HG03565 (cell line): ENCODE data around the gene ZNF789.
"Not testable (repeated sequence)": the region's sequence is repeated elsewhere in the genome, so short reads cannot be mapped to it uniquely, and the experiment has no call there.

ENCODE experiments used
- ATAC-seq: cut with Tn5 transposase; IDR thresholded peaks from one replicate; pipeline ENCODE4 v1.9.1; 2021; ENCODE audit warnings: mild to moderate bottlenecking, moderate library complexity; ENCODE audit not compliant: unreplicated experiment

The ZNF789 gene

GRCh38 chr7:99472561-99473314 lies at the start of gene ZNF789:
Gene ZNF789, plus strand, starts transcription at chr7:99472890. Its CDS starts 3,567 bp downstream, at chr7:99476457.
- ATAC-seq = peak; percentile 84

- no peak for ATAC-seq
Observed at GRCh38 chr7:99424932-99425730, 47.6 kb upstream of the ZNF789 start.

GRCh38 chr7:99428972-99429566 lies 43.6 kb upstream of the ZNF789 start:
- ATAC-seq = no peak

GRCh38 chr7:99429756-99430155 lies 42.9 kb upstream of the ZNF789 start:
- ATAC-seq = no peak

- not testable (repeated sequence) for ATAC-seq
Observed at GRCh38 chr7:99431756-99432540, 40.7 kb upstream of the ZNF789 start.

GRCh38 chr7:99433158-99433557 lies 39.5 kb upstream of the ZNF789 start:
- no peak for ATAC-seq

- ATAC-seq = no peak
Observed at GRCh38 chr7:99437946-99438572, 34.6 kb upstream of the ZNF789 start.

- peak; percentile 90 for ATAC-seq
Observed at GRCh38 chr7:99438573-99439480, 33.9 kb upstream of the ZNF789 start, which contains the start of the genes CPSF4 and PTCD1. Gene CPSF4, plus strand, starts transcription at chr7:99438943. Its CDS starts 140 bp downstream, at chr7:99439083. Gene PTCD1, minus strand, starts transcription at chr7:99438798. Its CDS starts 3,556 bp downstream, at chr7:99435242.

- no peak for ATAC-seq
Observed at GRCh38 chr7:99440195-99440594, 32.5 kb upstream of the ZNF789 start.

GRCh38 chr7:99446096-99446495 lies 26.6 kb upstream of the ZNF789 start:
- ATAC-seq = no peak

- no peak for ATAC-seq
Observed at GRCh38 chr7:99447943-99448342, 24.7 kb upstream of the ZNF789 start.

- ATAC-seq = no peak
Observed at GRCh38 chr7:99448855-99449254, 23.8 kb upstream of the ZNF789 start.

- no peak for ATAC-seq
Observed at GRCh38 chr7:99449326-99449725, 23.4 kb upstream of the ZNF789 start.

GRCh38 chr7:99451936-99452335 lies 20.8 kb upstream of the ZNF789 start:
- no peak for ATAC-seq

- ATAC-seq = no peak
Observed at GRCh38 chr7:99452541-99452940, 20.1 kb upstream of the ZNF789 start.

GRCh38 chr7:99453105-99453504 lies 19.6 kb upstream of the ZNF789 start:
- no peak for ATAC-seq

GRCh38 chr7:99455874-99456273 lies 16.8 kb upstream of the ZNF789 start:
- no peak for ATAC-seq

GRCh38 chr7:99456288-99456687 lies 16.4 kb upstream of the ZNF789 start:
- no peak for ATAC-seq

- ATAC-seq = no peak
Observed at GRCh38 chr7:99457050-99457649, 15.5 kb upstream of the ZNF789 start.
